T-helper 2 cell treated with Interferon-gamma antibody and Interleukin-4, amounts not matched to agents 5 μg/mL and 100 μg/mL, for 36 hours (primary cell): ENCODE measurements around the gene TGFB3.
"Not testable (repeated sequence)": the region's sequence is repeated elsewhere in the genome, so short reads cannot be mapped to it uniquely, and the experiment has no call there.

Experiments
- DNase-seq: peaks from one replicate; pipeline ENCODE4 v3.0.0; 2021; ENCODE audit warnings: low spot score
- H3K27ac Mint-ChIP-seq: one replicate; pipeline ENCODE4 v1.8.0; 2021; ENCODE audit warnings: mild to moderate bottlenecking, mixed read lengths
- H3K27me3 Mint-ChIP-seq: one replicate; pipeline ENCODE4 v1.8.0; 2021; ENCODE audit warnings: low read depth, mixed read lengths
- H3K36me3 Mint-ChIP-seq: one replicate; pipeline ENCODE4 v1.8.0; 2021; ENCODE audit warnings: low read depth, mixed read lengths
- H3K4me1 Mint-ChIP-seq: one replicate; pipeline ENCODE4 v1.8.0; 2021; ENCODE audit warnings: low read depth, mixed read lengths
- H3K4me3 Mint-ChIP-seq: one replicate; pipeline ENCODE4 v1.8.0; 2022; ENCODE audit warnings: mild to moderate bottlenecking, moderate library complexity, mixed read lengths
- H3K9me3 Mint-ChIP-seq: one replicate; pipeline ENCODE4 v1.8.0; 2021; ENCODE audit warnings: mixed read lengths

Gene TGFB3

GRCh38 chr14:75960231-75960630 lies 21.6 kb downstream of the TGFB3 start:
- no peaks in the 10 kb centered on the region for H3K27me3 Mint-ChIP-seq
- H3K36me3 Mint-ChIP-seq, result no peaks in the 10 kb centered on the region
- H3K9me3 Mint-ChIP-seq, result no peaks in the 10 kb centered on the region
- no peak overlapping the region for H3K4me3 Mint-ChIP-seq
- no peak overlapping the region for H3K27ac Mint-ChIP-seq
- no peak for DNase-seq
- no peaks in the 10 kb centered on the region for H3K4me1 Mint-ChIP-seq

GRCh38 chr14:75959031-75959430 lies 22.8 kb downstream of the TGFB3 start:
- H3K27me3 Mint-ChIP-seq, result no peaks in the 10 kb centered on the region
- H3K27ac Mint-ChIP-seq, result no peak overlapping the region
- H3K9me3 Mint-ChIP-seq, result no peaks in the 10 kb centered on the region
- H3K36me3 Mint-ChIP-seq, result no peaks in the 10 kb centered on the region
- H3K4me1 Mint-ChIP-seq, result no peaks in the 10 kb centered on the region
- DNase-seq, result no peak
- H3K4me3 Mint-ChIP-seq, result no peak overlapping the region

GRCh38 chr14:75952489-75952888 lies 29.3 kb downstream of the TGFB3 start:
- DNase-seq, result no peak
- H3K36me3 Mint-ChIP-seq, result no peaks in the 10 kb centered on the region
- peaks cover 3% of the 10 kb centered on the region for H3K9me3 Mint-ChIP-seq
- no peaks in the 10 kb centered on the region for H3K27me3 Mint-ChIP-seq
- H3K4me1 Mint-ChIP-seq, result no peaks in the 10 kb centered on the region
- no peak overlapping the region for H3K4me3 Mint-ChIP-seq
- no peak overlapping the region for H3K27ac Mint-ChIP-seq

- Mint-ChIP-seq H3K9me3 (no peaks in the 10 kb centered on the region), H3K4me3 (no peak overlapping the region), H3K36me3 (peaks cover 1% of the 10 kb centered on the region), H3K27me3 (no peaks in the 10 kb centered on the region), H3K4me1 (no peaks in the 10 kb centered on the region), H3K27ac (no peak overlapping the region)
- DNase-seq, result no peak
Measured at GRCh38 chr14:75946785-75947184, 35.0 kb downstream of the TGFB3 start.

- Mint-ChIP-seq H3K4me1 (no peaks in the 10 kb centered on the region), H3K9me3 (no peaks in the 10 kb centered on the region), H3K27me3 (no peaks in the 10 kb centered on the region), H3K4me3 (no peak overlapping the region), H3K36me3 (peaks cover 1% of the 10 kb centered on the region), H3K27ac (no peak overlapping the region)
- no peak for DNase-seq
Measured at GRCh38 chr14:75944607-75945241, 37.1 kb downstream of the TGFB3 start.

GRCh38 chr14:75941030-75941429 lies 40.8 kb downstream of the TGFB3 start:
- Mint-ChIP-seq H3K4me1 (no peaks in the 10 kb centered on the region), H3K27me3 (no peaks in the 10 kb centered on the region), H3K9me3 (no peaks in the 10 kb centered on the region), H3K27ac (no peak overlapping the region), H3K36me3 (peaks cover 1% of the 10 kb centered on the region), H3K4me3 (no peak overlapping the region)
- DNase-seq, result no peak

- Mint-ChIP-seq H3K4me3 (no peak overlapping the region), H3K27me3 (no peaks in the 10 kb centered on the region), H3K36me3 (peaks cover 1% of the 10 kb centered on the region), H3K27ac (no peak overlapping the region), H3K9me3 (no peaks in the 10 kb centered on the region), H3K4me1 (peaks cover 2% of the 10 kb centered on the region)
- DNase-seq, result no peak
Measured at GRCh38 chr14:75939200-75939599, 42.6 kb downstream of the TGFB3 start.

- H3K4me3 Mint-ChIP-seq, result no peak overlapping the region
- H3K27me3 Mint-ChIP-seq, result no peaks in the 10 kb centered on the region
- peaks cover 2% of the 10 kb centered on the region for H3K4me1 Mint-ChIP-seq
- DNase-seq, result no peak
- H3K9me3 Mint-ChIP-seq, result no peaks in the 10 kb centered on the region
- H3K36me3 Mint-ChIP-seq, result no peaks in the 10 kb centered on the region
- H3K27ac Mint-ChIP-seq, result no peak overlapping the region
Measured at GRCh38 chr14:75934998-75935628, 46.7 kb downstream of the TGFB3 start.

- no peak overlapping the region for H3K4me3 Mint-ChIP-seq
- peaks cover 2% of the 10 kb centered on the region for H3K4me1 Mint-ChIP-seq
- no peak for DNase-seq
- no peaks in the 10 kb centered on the region for H3K27me3 Mint-ChIP-seq
- H3K27ac Mint-ChIP-seq, result no peak overlapping the region
- H3K36me3 Mint-ChIP-seq, result no peaks in the 10 kb centered on the region
- H3K9me3 Mint-ChIP-seq, result no peaks in the 10 kb centered on the region
Measured at GRCh38 chr14:75933712-75934296, 48.0 kb downstream of the TGFB3 start.

GRCh38 chr14:75928690-75929181 lies 53.1 kb downstream of the TGFB3 start:
- no peaks in the 10 kb centered on the region for H3K4me1 Mint-ChIP-seq

GRCh38 chr14:75927564-75928087 lies 54.2 kb downstream of the TGFB3 start:
- Mint-ChIP-seq H3K27ac (no peak overlapping the region), H3K36me3 (no peaks in the 10 kb centered on the region)

More at GRCh38 chr14:75928690-75929181, 53.1 kb downstream of the TGFB3 start:
- no peak overlapping the region for H3K27ac Mint-ChIP-seq
- H3K27me3 Mint-ChIP-seq, result no peaks in the 10 kb centered on the region
- no peaks in the 10 kb centered on the region for H3K36me3 Mint-ChIP-seq
- no peak for DNase-seq
- no peak overlapping the region for H3K4me3 Mint-ChIP-seq
- H3K9me3 Mint-ChIP-seq, result no peaks in the 10 kb centered on the region

GRCh38 chr14:75926431-75927115 lies 55.2 kb downstream of the TGFB3 start:
- Mint-ChIP-seq H3K4me3 (no peak overlapping the region), H3K36me3 (no peaks in the 10 kb centered on the region), H3K27ac (no peak overlapping the region), H3K27me3 (peaks cover 2% of the 10 kb centered on the region), H3K4me1 (no peaks in the 10 kb centered on the region), H3K9me3 (no peaks in the 10 kb centered on the region)
- DNase-seq, result no peak

More at GRCh38 chr14:75927564-75928087, 54.2 kb downstream of the TGFB3 start:
- no peak for DNase-seq
- no peaks in the 10 kb centered on the region for H3K4me1 Mint-ChIP-seq
- H3K4me3 Mint-ChIP-seq, result no peak overlapping the region
- H3K9me3 Mint-ChIP-seq, result no peaks in the 10 kb centered on the region
- peaks cover 2% of the 10 kb centered on the region for H3K27me3 Mint-ChIP-seq

GRCh38 chr14:75925141-75925840 lies 56.5 kb downstream of the TGFB3 start:
- H3K9me3 Mint-ChIP-seq, DNase-seq, H3K27me3 Mint-ChIP-seq, H3K27ac Mint-ChIP-seq, H3K4me1 Mint-ChIP-seq, H3K4me3 Mint-ChIP-seq, H3K36me3 Mint-ChIP-seq: not testable (repeated sequence)
